Adrenal gland (tissue), 5 donors: ENCODE results near the gene SYMPK.

Source experiments
- CTCF ChIP-seq, 6 experiments: fragments of 450-650 bp in 4 of 6; fragments of 200-600 bp in 2 of 6; sonication (generic) in 1 of 6; IDR thresholded peaks; 1 replicate in 5 of 6; 2 replicates in 1 of 6; pipeline versions ENCODE4 v1.5.1 to v1.8.0; 2016 to 2021; ENCODE audit warnings: antibody characterized with exemption in 6 of 6, mild to moderate bottlenecking in 2 of 6, moderate library complexity in 1 of 6
- POLR2A ChIP-seq, 2 donors: fragments of 450-650 bp; IDR thresholded peaks; one replicate each; pipeline ENCODE4 v1.6.1; 2017; ENCODE audit warnings: antibody characterized with exemption in 2 of 2, mild to moderate bottlenecking in 2 of 2, moderate library complexity in 1 of 2
- donor health status: DM: no; HTN: no; CAD: no.

- no peak for TF ChIP-seq CTCF (IDR thresholded peaks at IDR 0.05)
- TF ChIP-seq POLR2A (IDR thresholded peaks at IDR 0.05): no peak
Measured at GRCh38 chr19:45878043-45878794, 15.3 kb upstream of the SYMPK start.
